ENCODE data around the gene TMPRSS4.

DNA sequence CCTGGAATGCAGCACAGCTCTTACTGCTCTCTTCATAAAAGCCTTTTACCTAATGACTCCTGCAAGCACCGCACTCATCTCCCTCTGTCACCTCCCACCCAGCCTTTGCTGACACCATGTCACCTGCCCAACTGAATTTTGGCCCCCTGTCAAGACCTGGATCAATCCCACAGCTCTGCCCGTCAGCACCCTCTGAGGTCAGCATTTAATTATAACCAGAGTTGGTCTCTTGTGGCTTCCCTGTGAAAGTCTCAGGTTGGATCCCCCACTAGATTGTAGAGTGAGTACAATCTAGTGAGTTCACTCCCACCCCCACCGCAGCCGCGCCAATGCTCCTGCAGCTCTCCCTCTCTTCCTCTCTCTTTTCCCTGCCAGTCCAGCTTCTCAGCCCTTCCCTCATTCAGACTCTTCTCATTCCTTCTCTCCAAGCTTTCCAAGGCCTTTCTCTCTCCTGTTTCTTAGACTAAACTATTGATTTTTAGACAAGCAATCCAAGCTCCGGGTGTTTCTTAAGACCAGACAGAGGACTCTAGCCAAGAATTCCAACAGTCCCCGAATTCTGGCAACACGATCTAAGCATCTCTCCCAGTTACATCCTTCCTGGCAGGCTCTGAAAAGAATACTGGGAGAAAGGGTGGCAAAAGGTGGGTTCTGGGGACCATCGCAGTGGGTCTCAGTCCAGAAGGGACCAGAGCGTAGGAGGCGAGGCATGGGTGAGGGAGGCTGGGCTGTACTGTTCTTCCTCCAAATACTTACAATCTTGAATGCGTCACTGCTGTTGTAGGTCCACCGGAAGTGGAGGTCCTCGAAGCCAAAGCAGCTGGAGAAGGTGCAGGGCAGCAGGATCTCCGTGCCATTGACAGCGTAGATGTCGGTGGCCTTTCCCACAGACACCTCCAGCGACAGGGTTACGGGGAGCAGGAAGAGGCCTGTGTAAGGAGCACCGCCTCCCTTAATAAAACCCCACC lies 67.7 kb downstream of the TMPRSS4 start:
- TF ChIP-seq, protein P1, sequence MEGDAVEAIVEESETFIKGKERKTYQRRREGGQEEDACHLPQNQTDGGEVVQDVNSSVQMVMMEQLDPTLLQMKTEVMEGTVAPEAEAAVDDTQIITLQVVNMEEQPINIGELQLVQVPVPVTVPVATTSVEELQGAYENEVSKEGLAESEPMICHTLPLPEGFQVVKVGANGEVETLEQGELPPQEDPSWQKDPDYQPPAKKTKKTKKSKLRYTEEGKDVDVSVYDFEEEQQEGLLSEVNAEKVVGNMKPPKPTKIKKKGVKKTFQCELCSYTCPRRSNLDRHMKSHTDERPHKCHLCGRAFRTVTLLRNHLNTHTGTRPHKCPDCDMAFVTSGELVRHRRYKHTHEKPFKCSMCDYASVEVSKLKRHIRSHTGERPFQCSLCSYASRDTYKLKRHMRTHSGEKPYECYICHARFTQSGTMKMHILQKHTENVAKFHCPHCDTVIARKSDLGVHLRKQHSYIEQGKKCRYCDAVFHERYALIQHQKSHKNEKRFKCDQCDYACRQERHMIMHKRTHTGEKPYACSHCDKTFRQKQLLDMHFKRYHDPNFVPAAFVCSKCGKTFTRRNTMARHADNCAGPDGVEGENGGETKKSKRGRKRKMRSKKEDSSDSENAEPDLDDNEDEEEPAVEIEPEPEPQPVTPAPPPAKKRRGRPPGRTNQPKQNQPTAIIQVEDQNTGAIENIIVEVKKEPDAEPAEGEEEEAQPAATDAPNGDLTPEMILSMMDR (IDR thresholded peaks at IDR 0.05; ENCODE audit: low read depth, low read length) = no peak
- TF ChIP-seq POLR2A (IDR thresholded peaks at IDR 0.05; ENCODE audit: extremely low read depth, insufficient read length) (no peak), MYC (IDR thresholded peaks at IDR 0.05; ENCODE audit: low read depth, low read length) (no peak)
